H1 (cell line): ENCODE results near the gene FAM131C. TPM values are rescaled to one million over a fixed set of nuclear protein-coding genes. Genes with fewer than 3 reads are reported as not detected.
A peak's percentile ranks its signal among the peaks of the same experiment; 100 is the strongest.

Source experiments
- CTCF ChIA-PET: fragments of 300-600 bp; sonication (Branson Sonifier 250); formaldehyde crosslinking; loops from one replicate; lab custom pipeline; 2021; ENCODE audit not compliant: partially characterized antibody; lab: Charles Lee
- POLR2A ChIA-PET: fragments of 300-600 bp; sonication (Branson Sonifier 250); formaldehyde crosslinking; loops from one replicate; lab custom pipeline; 2021; ENCODE audit warnings: inconsistent platforms; ENCODE audit not compliant: partially characterized antibody; lab: Charles Lee
- DNase-seq, 2 experiments: peaks; one replicate each; pipeline versions ENCODE4 v3.0.0 to v3.0.0-alpha.2; 2010 to 2022; ENCODE audit warnings: low spot score in 2 of 2, low read depth in 1 of 2, mixed read lengths in 1 of 2
- FAIRE-seq: peaks from 2 replicates; lab custom pipeline; 2011; peaks lifted over from hg19 to GRCh38; lab: Jason Lieb, UNC
- H2AFZ ChIP-seq: 2 replicates; pipeline ENCODE4 v1.8.1; 2012; ENCODE audit warnings: low read length, inconsistent platforms
- H2AK5ac ChIP-seq: 2 replicates; pipeline ENCODE4 v1.6.1; 2013; ENCODE audit warnings: low read depth, low read length
- H2BK120ac ChIP-seq: replicated peaks from 2 replicates; pipeline ENCODE3; 2013; ENCODE audit warnings: low read depth, low read length, inconsistent platforms
- H2BK12ac ChIP-seq: 2 replicates; pipeline ENCODE4 v1.6.1; 2013; ENCODE audit warnings: low read depth, low read length
- H2BK15ac ChIP-seq: 2 replicates; pipeline ENCODE4 v1.6.1; 2013; ENCODE audit warnings: low read length
- H2BK20ac ChIP-seq: 2 replicates; pipeline ENCODE4 v1.6.1; 2013; ENCODE audit warnings: low read length
- H2BK5ac ChIP-seq: 2 replicates; pipeline ENCODE4 v1.6.1; 2013; ENCODE audit warnings: low read depth, low read length
- H3K14ac ChIP-seq: 2 replicates; pipeline ENCODE4 v1.6.1; 2013; ENCODE audit warnings: inconsistent platforms; ENCODE audit not compliant: insufficient read length
- H3K18ac ChIP-seq: 2 replicates; pipeline ENCODE4 v1.6.1; 2013; ENCODE audit warnings: low read length; ENCODE audit errors: extremely low read depth
- H3K23ac ChIP-seq: 2 replicates; pipeline ENCODE4 v1.6.1; 2013; ENCODE audit warnings: inconsistent platforms; ENCODE audit not compliant: insufficient read length
- H3K23me2 ChIP-seq: 2 replicates; pipeline ENCODE4 v1.6.1; 2013; ENCODE audit warnings: low read depth, low read length
- H3K27ac ChIP-seq: 2 replicates; pipeline ENCODE4 v1.6.1; 2011; ENCODE audit warnings: low read depth, low read length, inconsistent platforms
- H3K27me3 ChIP-seq, 4 experiments: replicated peaks in 1 of 4; 1 replicate in 1 of 4; 2 replicates in 3 of 4; pipeline versions ENCODE4 v1.6.1 to v1.8.1; 2011 to 2013; ENCODE audit warnings: low read length in 3 of 4, mild to moderate bottlenecking in 3 of 4, inconsistent platforms in 2 of 4, mixed read lengths in 2 of 4, moderate library complexity in 1 of 4; ENCODE audit not compliant: control insufficient read depth in 3 of 4, insufficient read depth in 3 of 4; ENCODE audit errors: extremely low read depth in 1 of 4
- H3K36me3 ChIP-seq, 4 experiments: 2 replicates each; pipeline versions ENCODE4 v1.6.1 to v1.8.1; 2011 to 2013; ENCODE audit warnings: mild to moderate bottlenecking in 4 of 4, low read length in 3 of 4, moderate library complexity in 2 of 4, control low read depth in 1 of 4, inconsistent platforms in 1 of 4; ENCODE audit not compliant: insufficient read depth in 4 of 4, control insufficient read depth in 2 of 4
- H3K4ac ChIP-seq: replicated peaks from 2 replicates; pipeline ENCODE3; 2013; ENCODE audit warnings: low read length, low read depth, mixed read lengths, inconsistent platforms; ENCODE audit not compliant: insufficient read length
- H3K4me1 ChIP-seq, 4 experiments: replicated peaks in 1 of 4; 1 replicate in 1 of 4; 2 replicates in 3 of 4; pipeline versions ENCODE4 v1.6.1 to v1.8.1; 2011 to 2013; ENCODE audit warnings: low read length in 3 of 4, inconsistent platforms in 2 of 4, mixed read lengths in 1 of 4; ENCODE audit not compliant: insufficient read depth in 4 of 4, control insufficient read depth in 3 of 4
- H3K4me2 ChIP-seq, 2 experiments: 2 replicates each; pipeline versions ENCODE4 v1.6.1 to v1.8.1; 2011 to 2013; ENCODE audit warnings: low read depth in 2 of 2, low read length in 2 of 2, control low read depth in 1 of 2, inconsistent platforms in 1 of 2, mild to moderate bottlenecking in 1 of 2; ENCODE audit not compliant: insufficient read depth in 1 of 2
- H3K4me3 ChIP-seq, 4 experiments: fragments of 200-600, 300-600 bp in 1 of 4; sonication (generic), shearing (Covaris generic), sonication (Bioruptor Twin) in 1 of 4; 2 replicates each; pipeline versions ENCODE4 v1.5.1 to v1.8.1; 2011 to 2016; ENCODE audit warnings: low read length in 4 of 4, low read depth in 3 of 4, control low read depth in 2 of 4, inconsistent platforms in 2 of 4, mild to moderate bottlenecking in 2 of 4, mixed read lengths in 1 of 4, moderate library complexity in 1 of 4; ENCODE audit not compliant: insufficient read depth in 2 of 4; ENCODE audit errors: extremely low read depth in 1 of 4
- H3K56ac ChIP-seq: replicated peaks from 2 replicates; pipeline ENCODE3; 2013; ENCODE audit warnings: low read depth, mild to moderate bottlenecking, mixed read lengths, low read length, inconsistent platforms; ENCODE audit not compliant: insufficient read length
- H3K79me1 ChIP-seq: 2 replicates; pipeline ENCODE4 v1.6.1; 2013; ENCODE audit warnings: low read depth, low read length, control low read depth
- H3K79me2 ChIP-seq, 2 experiments: 2 replicates each; pipeline versions ENCODE4 v1.6.1 to v1.8.1; 2012 to 2013; ENCODE audit warnings: low read length in 2 of 2, mild to moderate bottlenecking in 2 of 2, inconsistent platforms in 1 of 2; ENCODE audit not compliant: insufficient read depth in 2 of 2, control insufficient read depth in 1 of 2
- H3K9ac ChIP-seq, 4 experiments: replicated peaks in 1 of 4; 1 replicate in 1 of 4; 2 replicates in 3 of 4; pipeline versions ENCODE4 v1.6.1 to v1.8.1; 2011 to 2013; ENCODE audit warnings: low read depth in 3 of 4, low read length in 3 of 4, control low read depth in 2 of 4, mild to moderate bottlenecking in 2 of 4, moderate library complexity in 2 of 4, inconsistent platforms in 1 of 4; ENCODE audit errors: extremely low read depth in 1 of 4
- H3K9me3 ChIP-seq, 2 experiments: 2 replicates each; pipeline versions ENCODE4 v1.6.1 to v1.8.1; 2012 to 2013; ENCODE audit warnings: mild to moderate bottlenecking in 2 of 2, moderate library complexity in 2 of 2, control low read depth in 1 of 2, inconsistent platforms in 1 of 2, low read depth in 1 of 2, low read length in 1 of 2, mixed read lengths in 1 of 2; ENCODE audit not compliant: insufficient read depth in 2 of 2
- H4K20me1 ChIP-seq, 2 experiments: replicated peaks in 1 of 2; 2 replicates each; pipeline versions ENCODE3 to v1.8.1; 2011 to 2013; ENCODE audit warnings: inconsistent platforms in 2 of 2, low read length in 2 of 2, mild to moderate bottlenecking in 1 of 2; ENCODE audit not compliant: insufficient read depth in 2 of 2, control insufficient read depth in 1 of 2
- H4K5ac ChIP-seq: 2 replicates; pipeline ENCODE4 v1.6.1; 2013; ENCODE audit warnings: low read length, low read depth, mixed read lengths, inconsistent platforms; ENCODE audit not compliant: insufficient read length
- H4K8ac ChIP-seq: 2 replicates; pipeline ENCODE4 v1.8.0; 2013; ENCODE audit warnings: mild to moderate bottlenecking, moderate library complexity, low read length, inconsistent platforms; ENCODE audit not compliant: insufficient read depth; ENCODE audit errors: extremely low read depth
- H4K91ac ChIP-seq: replicated peaks from 2 replicates; pipeline ENCODE3; 2013; ENCODE audit warnings: low read length, mixed read lengths, inconsistent platforms; ENCODE audit not compliant: insufficient read length
- E2F6 ChIP-seq: IDR thresholded peaks from 2 replicates; pipeline ENCODE4 v1.6.1; 2012; ENCODE audit warnings: inconsistent platforms
- RAD21 ChIP-seq, 2 experiments: IDR thresholded peaks in 1 of 2; conservative IDR thresholded peaks in 1 of 2; 2 replicates each; pipeline ENCODE4 v1.6.1; 2011; ENCODE audit warnings: low read depth in 2 of 2, low read length in 2 of 2, improper control_type of control experiment in 1 of 2, inconsistent platforms in 1 of 2, mild to moderate bottlenecking in 1 of 2, moderate library complexity in 1 of 2
- SRF ChIP-seq: IDR thresholded peaks from 2 replicates; pipeline ENCODE4 v1.6.1; 2011; ENCODE audit warnings: mild to moderate bottlenecking, low read depth, low read length, moderate library complexity
- WGBS, 2 experiments: shearing (Covaris generic) in 1 of 2; methylation state at CpG; one replicate each; pipeline versions ENCODE4 v1.1.6 to v1.1.7; 2013 to 2015; ENCODE audit warnings: low lambda C conversion rate in 2 of 2, mixed read lengths in 2 of 2, inconsistent platforms in 1 of 2, low coverage in 1 of 2, missing lambda C conversion rate in 1 of 2; ENCODE audit not compliant: insufficient replicate concordance in 2 of 2, insufficient coverage in 1 of 2, insufficient read length in 1 of 2; ENCODE audit errors: extremely low coverage in 1 of 2, missing lambda C conversion rate in 1 of 2; 5-methylcytosine and 5-hydroxymethylcytosine counted together
- polyA plus RNA-seq, 7 experiments: library from polyadenylated mRNA; depleted of rRNA in 3 of 7; stranded (reverse) in 5 of 7; unstranded in 2 of 7; fragments of >200 nt in 5 of 7; fragments of 200-250 nt in 2 of 7; gene quantifications; 1 replicate in 5 of 7; 2 replicates in 1 of 7; 4 replicates in 1 of 7; pipeline versions ENCODE4 v1.2.1 to v1.2.3, GENCODE V29; 2011 to 2013; ENCODE audit warnings: missing spikeins in 2 of 7, mixed read lengths in 2 of 7
- total RNA-seq: library from RNA; stranded (reverse); fragmentation: NEBNext Ultra II Directional; extraction: Animal tissue kit (Norgen Biotek cat#: 25700); gene quantifications from 2 replicates; pipeline ENCODE4 v1.2.1, GENCODE V29; 2021

The FAM131C gene
- total and polyA plus RNA-seq, 2 of the 8 experiments (the other 6 are each of a cell fraction or from before 2014, with no cell fraction given): 0.73 to 0.78 TPM

GRCh38 chr1:16081636-16082035 is 8.2 kb upstream of the FAM131C start:
- Histone ChIP-seq H3K36me3 (no peaks in the 10 kb centered on the region), H4K8ac (no peak overlapping the region), H3K23me2 (no peaks in the 10 kb centered on the region), H3K4ac (no peak overlapping the region), H3K4me2 (no peak overlapping the region), H2BK12ac (peak overlapping the region; percentile 95), H3K4me1 (peaks cover 0 to 5% (median 2%) of the 10 kb centered on the region in 4 experiments; a peak in 1 of 7 replicates), H2BK20ac (peak overlapping the region; percentile 80; the same call in 1 of the 2 replicates), H2BK15ac (peak overlapping the region; percentile 81), H3K56ac (no peak overlapping the region), H3K14ac (no peak overlapping the region), H2AFZ (no peak overlapping the region), H3K79me2 (no peaks in the 10 kb centered on the region), H3K23ac (no peak overlapping the region), H4K5ac (no peak overlapping the region), H3K9me3 (no peaks in the 10 kb centered on the region), H2AK5ac (no peak overlapping the region), H3K27me3 (no peaks in the 10 kb centered on the region; a peak in 2 of 7 replicates), H3K9ac (no peak overlapping the region), H3K79me1 (no peaks in the 10 kb centered on the region), H4K20me1 (peaks cover 0 to 1% of the 10 kb centered on the region in 2 experiments), H3K4me3 (no peak overlapping the region), H2BK5ac (no peak overlapping the region), H4K91ac (no peak overlapping the region), H3K27ac (no peak overlapping the region), H3K18ac (peak overlapping the region; percentile 71; the same call in 1 of the 2 replicates), H2BK120ac (no peak overlapping the region)
- ChIA-PET POLR2A (interaction anchor here (1.6 to 3.4 kb wide), 3 partner anchors 38 to 74 kb away, joined by 5 to 13 read pairs (median 10); partner anchors contain the start of gene EPHA2), CTCF (interaction anchor here (0.6 to 21.9 kb wide), 38 partner anchors 9 to 293 kb away, joined by 3 to 569 read pairs (median 7); partner anchors contain the start of genes ARHGEF19, CPLANE2, EPHA2 and FAM131C)
- TF ChIP-seq RAD21 (IDR thresholded peaks at IDR 0.05 in 1 of 2, conservative IDR thresholded peaks at IDR 0.05 in 1 of 2; ENCODE audit: low read depth in 2 of 2, low read length in 2 of 2) (no peak), E2F6 (no peak), SRF (no peak)
- DNase-seq (no peak), FAIRE-seq (no peak)
- 90% methylated on average over 9 of the region's 9 CpGs; no CpG with 5 or more reads in 1 of the 2 experiments for WGBS, 2 experiments
